ENCODE data around the gene SECISBP2.

Gene SECISBP2

GRCh38 chr9:89277043-89277442, 41.3 kb upstream of the SECISBP2 start:
- Histone ChIP-seq H3K4me3 (ENCODE audit: insufficient read depth, low read length, poor library complexity, severe bottlenecking) (no peak overlapping the region), H4K20me1 (ENCODE audit: low read depth, low read length) (no peaks in the 10 kb centered on the region), H3F3A (ENCODE audit: insufficient read depth) (no peaks in the 10 kb centered on the region), H3K9me3 (ENCODE audit: insufficient read depth, low read length) (peaks cover 14% of the 10 kb centered on the region; the same call in 1 of the 2 replicates), H3K9ac (ENCODE audit: low read length) (no peak overlapping the region), H3K9me2 (replicated peaks; ENCODE audit: insufficient read depth, low read length) (no peaks in the 10 kb centered on the region), H3K36me3 (ENCODE audit: low read length) (no peaks in the 10 kb centered on the region), H3K27me3 (ENCODE audit: low read length) (no peaks in the 10 kb centered on the region), H3K79me2 (ENCODE audit: insufficient read depth, low read length) (no peaks in the 10 kb centered on the region), H3K27ac (ENCODE audit: low read depth, low read length) (no peak overlapping the region), H2AFZ (ENCODE audit: low read depth, low read length, severe bottlenecking) (no peak overlapping the region), H3K4me2 (ENCODE audit: low read depth, low read length, poor library complexity, severe bottlenecking) (no peak overlapping the region)
- no peak for TF ChIP-seq EZH2phosphoT487 (conservative IDR thresholded peaks at IDR 0.05; ENCODE audit: low read length)
- TF ChIP-seq CTCF (IDR thresholded peaks at IDR 0.05; ENCODE audit: insufficient read depth, low read length, poor library complexity, severe bottlenecking), result no peak

- H3K27me3 ChIP-seq (ENCODE audit: low read length), result no peaks in the 10 kb centered on the region
- H3K27ac ChIP-seq (ENCODE audit: low read depth, low read length), result no peak overlapping the region
- H4K20me1 ChIP-seq (ENCODE audit: low read depth, low read length), result no peaks in the 10 kb centered on the region
- no peak for TF ChIP-seq CTCF (IDR thresholded peaks at IDR 0.05; ENCODE audit: insufficient read depth, low read length, poor library complexity, severe bottlenecking)
- TF ChIP-seq EZH2phosphoT487 (conservative IDR thresholded peaks at IDR 0.05; ENCODE audit: low read length), result no peak
- no peak overlapping the region for H3K4me3 ChIP-seq (ENCODE audit: insufficient read depth, low read length, poor library complexity, severe bottlenecking)
- no peak overlapping the region for H3K4me2 ChIP-seq (ENCODE audit: low read depth, low read length, poor library complexity, severe bottlenecking)
- no peaks in the 10 kb centered on the region for H3F3A ChIP-seq (ENCODE audit: insufficient read depth)
- H2AFZ ChIP-seq (ENCODE audit: low read depth, low read length, severe bottlenecking), result no peak overlapping the region
- H3K36me3 ChIP-seq (ENCODE audit: low read length), result no peaks in the 10 kb centered on the region
- peaks cover 14% of the 10 kb centered on the region; the same call in 1 of the 2 replicates for H3K9me3 ChIP-seq (ENCODE audit: insufficient read depth, low read length)
- H3K79me2 ChIP-seq (ENCODE audit: insufficient read depth, low read length), result no peaks in the 10 kb centered on the region
- no peaks in the 10 kb centered on the region for H3K9me2 ChIP-seq (replicated peaks; ENCODE audit: insufficient read depth, low read length)
- H3K9ac ChIP-seq (ENCODE audit: low read length), result no peak overlapping the region
Observed at GRCh38 chr9:89277454-89277853, 40.8 kb upstream of the SECISBP2 start.

- Histone ChIP-seq H3K27ac (ENCODE audit: low read depth, low read length) (no peak overlapping the region), H3K36me3 (ENCODE audit: low read length) (no peaks in the 10 kb centered on the region), H3K9me3 (ENCODE audit: insufficient read depth, low read length) (peaks cover 10% of the 10 kb centered on the region; the same call in 1 of the 2 replicates), H3K79me2 (ENCODE audit: insufficient read depth, low read length) (no peaks in the 10 kb centered on the region), H3K9ac (ENCODE audit: low read length) (no peak overlapping the region), H3F3A (ENCODE audit: insufficient read depth) (no peaks in the 10 kb centered on the region), H3K4me3 (ENCODE audit: insufficient read depth, low read length, poor library complexity, severe bottlenecking) (no peak overlapping the region), H3K9me2 (replicated peaks; ENCODE audit: insufficient read depth, low read length) (no peaks in the 10 kb centered on the region), H4K20me1 (ENCODE audit: low read depth, low read length) (no peaks in the 10 kb centered on the region), H2AFZ (ENCODE audit: low read depth, low read length, severe bottlenecking) (no peak overlapping the region), H3K4me2 (ENCODE audit: low read depth, low read length, poor library complexity, severe bottlenecking) (no peak overlapping the region), H3K27me3 (ENCODE audit: low read length) (no peaks in the 10 kb centered on the region)
- TF ChIP-seq EZH2phosphoT487 (conservative IDR thresholded peaks at IDR 0.05; ENCODE audit: low read length) (no peak), CTCF (IDR thresholded peaks at IDR 0.05; ENCODE audit: insufficient read depth, low read length, poor library complexity, severe bottlenecking) (no peak)
Observed at GRCh38 chr9:89278551-89278950, 39.7 kb upstream of the SECISBP2 start.

All from SU-DHL-6 (cell line).